Upper lobe of left lung (tissue), 4 donors: Measurements from ENCODE around the gene CSK.

Experiments used
- CTCF ChIP-seq, 6 experiments: fragments of 450-650 bp in 4 of 6; fragments of 200-600 bp in 2 of 6; sonication (generic) in 2 of 6; IDR thresholded peaks; one replicate each; pipeline ENCODE4 v1.5.1; 2016 to 2019; ENCODE audit warnings: antibody characterized with exemption in 6 of 6
- POLR2A ChIP-seq, 4 donors: fragments of 450-650 bp; IDR thresholded peaks; one replicate each; pipeline ENCODE4 v1.5.1; 2016 to 2017; ENCODE audit warnings: antibody characterized with exemption in 4 of 4, mild to moderate bottlenecking in 2 of 4

GRCh38 chr15:74845208-74845568 lies 63.3 kb downstream of the CSK start:
- no peak for TF ChIP-seq CTCF (IDR thresholded peaks at IDR 0.05)
- TF ChIP-seq POLR2A (IDR thresholded peaks at IDR 0.05): no peak
